Mesothelial cell of epicardium (in vitro differentiated cells): ENCODE results near the gene DNAAF3. TPM values are rescaled to one million over a fixed set of nuclear protein-coding genes. Genes with fewer than 3 reads are reported as not detected.

Experiments used
- DNase-seq, 2 experiments: peaks; one replicate each; pipeline ENCODE4 v3.0.0; 2021; ENCODE audit warnings: low spot score in 2 of 2; ENCODE audit not compliant: unreplicated experiment in 2 of 2
- H3K27ac Mint-ChIP-seq: 2 replicates; pipeline ENCODE4 v1.8.0; 2021; ENCODE audit warnings: mixed read lengths
- H3K27me3 Mint-ChIP-seq: 2 replicates; pipeline ENCODE4 v1.8.0; 2021; ENCODE audit warnings: low read depth, mixed read lengths
- H3K36me3 Mint-ChIP-seq: 2 replicates; pipeline ENCODE4 v1.8.0; 2021; ENCODE audit warnings: mixed read lengths
- H3K4me1 Mint-ChIP-seq: 2 replicates; pipeline ENCODE4 v1.8.0; 2021; ENCODE audit warnings: mixed read lengths
- H3K4me3 Mint-ChIP-seq: 2 replicates; pipeline ENCODE4 v1.8.0; 2021; ENCODE audit warnings: mild to moderate bottlenecking, moderate library complexity, mixed read lengths
- H3K9me3 Mint-ChIP-seq: 2 replicates; pipeline ENCODE4 v1.8.0; 2021; ENCODE audit warnings: mixed read lengths
- total RNA-seq: library from RNA; stranded (reverse); gene quantifications from 3 replicates; pipeline ENCODE4 v1.2.1, GENCODE V29; 2021
- TF ChIP-seq, protein P1 (sequence below): fragments of 200-600 bp; sonication (generic); IDR thresholded peaks from one replicate; pipeline ENCODE4 v1.5.0; 2021; ENCODE audit warnings: antibody characterized with exemption; ENCODE audit not compliant: unreplicated experiment

DNAAF3 gene
- total RNA-seq, 1 donor from 2014 or later: 4.4 TPM

GRCh38 chr19:55193481-55193880 is 27.1 kb upstream of the DNAAF3 start:
- no peaks in the 10 kb centered on the region for H3K4me1 Mint-ChIP-seq
- H3K36me3 Mint-ChIP-seq: peaks cover 4% of the 10 kb centered on the region
- no peak for DNase-seq
- no peak overlapping the region for H3K4me3 Mint-ChIP-seq
- no peaks in the 10 kb centered on the region for H3K9me3 Mint-ChIP-seq
- no peak overlapping the region for H3K27ac Mint-ChIP-seq
- H3K27me3 Mint-ChIP-seq: peaks cover 19% of the 10 kb centered on the region
- TF ChIP-seq, protein P1, sequence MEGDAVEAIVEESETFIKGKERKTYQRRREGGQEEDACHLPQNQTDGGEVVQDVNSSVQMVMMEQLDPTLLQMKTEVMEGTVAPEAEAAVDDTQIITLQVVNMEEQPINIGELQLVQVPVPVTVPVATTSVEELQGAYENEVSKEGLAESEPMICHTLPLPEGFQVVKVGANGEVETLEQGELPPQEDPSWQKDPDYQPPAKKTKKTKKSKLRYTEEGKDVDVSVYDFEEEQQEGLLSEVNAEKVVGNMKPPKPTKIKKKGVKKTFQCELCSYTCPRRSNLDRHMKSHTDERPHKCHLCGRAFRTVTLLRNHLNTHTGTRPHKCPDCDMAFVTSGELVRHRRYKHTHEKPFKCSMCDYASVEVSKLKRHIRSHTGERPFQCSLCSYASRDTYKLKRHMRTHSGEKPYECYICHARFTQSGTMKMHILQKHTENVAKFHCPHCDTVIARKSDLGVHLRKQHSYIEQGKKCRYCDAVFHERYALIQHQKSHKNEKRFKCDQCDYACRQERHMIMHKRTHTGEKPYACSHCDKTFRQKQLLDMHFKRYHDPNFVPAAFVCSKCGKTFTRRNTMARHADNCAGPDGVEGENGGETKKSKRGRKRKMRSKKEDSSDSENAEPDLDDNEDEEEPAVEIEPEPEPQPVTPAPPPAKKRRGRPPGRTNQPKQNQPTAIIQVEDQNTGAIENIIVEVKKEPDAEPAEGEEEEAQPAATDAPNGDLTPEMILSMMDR: no peak

DNA sequence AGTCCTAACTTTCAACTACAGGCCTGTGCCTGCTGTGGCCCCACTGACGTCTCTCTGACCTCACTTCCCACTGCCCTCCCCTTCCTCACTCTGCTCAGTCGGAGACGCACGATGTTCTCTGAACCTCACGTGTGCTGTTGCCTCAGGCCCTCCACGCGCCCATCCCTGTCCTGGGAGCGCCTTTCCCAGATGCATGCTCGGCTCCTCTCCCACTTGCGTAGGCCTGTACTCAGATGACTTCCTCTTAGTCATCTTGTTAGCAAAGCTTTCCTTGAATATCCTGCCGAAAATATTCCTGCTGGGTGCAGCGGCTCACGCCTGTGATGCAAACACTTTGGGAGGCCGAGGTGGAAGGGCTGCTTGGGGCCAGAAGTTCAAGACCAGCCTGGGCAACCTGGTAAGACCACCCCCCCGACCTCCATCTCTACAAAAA is 23.0 kb upstream of the DNAAF3 start:
- H3K36me3 Mint-ChIP-seq: no peaks in the 10 kb centered on the region
- peaks cover 41% of the 10 kb centered on the region for H3K27me3 Mint-ChIP-seq
- TF ChIP-seq, protein P1: no peak
- H3K27ac Mint-ChIP-seq: no peak overlapping the region
- DNase-seq: no peak
- H3K9me3 Mint-ChIP-seq: no peaks in the 10 kb centered on the region
- H3K4me3 Mint-ChIP-seq: no peak overlapping the region
- no peaks in the 10 kb centered on the region for H3K4me1 Mint-ChIP-seq

DNA sequence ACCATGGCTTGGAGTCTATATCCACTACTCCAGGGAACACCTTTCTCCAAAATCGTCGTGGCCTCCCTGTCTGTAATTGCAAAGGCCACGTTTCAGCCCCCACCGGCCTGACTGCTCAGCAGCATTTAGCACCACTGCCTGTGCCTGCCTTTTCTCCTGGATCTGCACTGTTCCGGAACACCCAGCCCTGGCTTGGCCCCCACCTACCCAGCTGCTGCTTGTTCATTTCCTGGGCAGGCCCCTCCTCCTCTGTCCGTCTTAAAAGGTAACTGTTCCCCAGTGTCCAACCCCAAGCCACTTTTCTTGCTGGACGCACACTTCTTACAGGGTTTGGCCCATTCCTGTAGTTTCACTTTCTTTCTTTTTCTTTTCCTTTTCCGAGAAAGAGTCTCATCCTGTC is 22.2 kb upstream of the DNAAF3 start:
- H3K4me3 Mint-ChIP-seq: no peak overlapping the region
- H3K27me3 Mint-ChIP-seq: peaks cover 45% of the 10 kb centered on the region
- no peaks in the 10 kb centered on the region for H3K9me3 Mint-ChIP-seq
- no peaks in the 10 kb centered on the region for H3K4me1 Mint-ChIP-seq
- no peaks in the 10 kb centered on the region for H3K36me3 Mint-ChIP-seq
- no peak overlapping the region for H3K27ac Mint-ChIP-seq
- no peak for DNase-seq
- TF ChIP-seq, protein P1: no peak

- no peaks in the 10 kb centered on the region for H3K4me1 Mint-ChIP-seq
- H3K36me3 Mint-ChIP-seq: no peaks in the 10 kb centered on the region
- no peak overlapping the region for H3K27ac Mint-ChIP-seq
- peaks cover 55% of the 10 kb centered on the region for H3K27me3 Mint-ChIP-seq
- H3K4me3 Mint-ChIP-seq: no peak overlapping the region
- TF ChIP-seq, protein P1: no peak
- DNase-seq: no peak
- H3K9me3 Mint-ChIP-seq: no peaks in the 10 kb centered on the region
Measured at GRCh38 chr19:55186080-55186479, 19.7 kb upstream of the DNAAF3 start.

DNA sequence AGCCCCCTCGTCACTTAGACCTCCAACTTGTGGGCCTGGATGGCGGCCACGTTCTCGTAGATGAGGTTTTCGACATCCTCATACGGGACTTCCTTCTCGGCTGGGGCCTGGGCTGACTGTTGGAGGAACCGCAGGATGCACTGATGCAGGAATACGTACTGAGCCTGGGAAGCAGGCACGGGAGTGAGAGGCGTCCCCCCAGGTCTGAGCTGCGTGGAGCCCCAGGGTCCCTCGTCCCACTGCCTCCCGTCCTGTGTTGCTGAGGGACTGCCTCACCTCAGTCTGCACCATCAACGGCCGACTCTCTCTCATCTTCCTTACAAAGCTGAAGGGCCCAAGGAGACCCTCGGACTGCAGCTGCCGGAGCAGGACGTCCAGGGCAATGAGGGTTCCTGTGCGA is 15.3 kb upstream of the DNAAF3 start:
- H3K9me3 Mint-ChIP-seq: no peaks in the 10 kb centered on the region
- H3K4me1 Mint-ChIP-seq: peaks cover 10% of the 10 kb centered on the region
- H3K36me3 Mint-ChIP-seq: no peaks in the 10 kb centered on the region
- H3K27me3 Mint-ChIP-seq: peaks cover 83% of the 10 kb centered on the region
- TF ChIP-seq, protein P1: no peak
- no peak overlapping the region for H3K27ac Mint-ChIP-seq
- no peak for DNase-seq
- no peak overlapping the region for H3K4me3 Mint-ChIP-seq
